H1 (cell line): ENCODE results near the gene CAMK1. TPM values are rescaled to one million over a fixed set of nuclear protein-coding genes. Genes with fewer than 3 reads are reported as not detected.

Experiments
- CTCF ChIA-PET: fragments of 300-600 bp; sonication (Branson Sonifier 250); formaldehyde crosslinking; loops from one replicate; lab custom pipeline; 2021; ENCODE audit not compliant: partially characterized antibody; lab: Charles Lee
- POLR2A ChIA-PET: fragments of 300-600 bp; sonication (Branson Sonifier 250); formaldehyde crosslinking; loops from one replicate; lab custom pipeline; 2021; ENCODE audit warnings: inconsistent platforms; ENCODE audit not compliant: partially characterized antibody; lab: Charles Lee
- DNase-seq, 2 experiments: peaks; one replicate each; pipeline versions ENCODE4 v3.0.0 to v3.0.0-alpha.2; 2010 to 2022; ENCODE audit warnings: low spot score in 2 of 2, low read depth in 1 of 2, mixed read lengths in 1 of 2
- FAIRE-seq: peaks from 2 replicates; lab custom pipeline; 2011; peaks lifted over from hg19 to GRCh38; lab: Jason Lieb, UNC
- H2AFZ ChIP-seq: 2 replicates; pipeline ENCODE4 v1.8.1; 2012; ENCODE audit warnings: low read length, inconsistent platforms
- H2AK5ac ChIP-seq: 2 replicates; pipeline ENCODE4 v1.6.1; 2013; ENCODE audit warnings: low read depth, low read length
- H2BK120ac ChIP-seq: replicated peaks from 2 replicates; pipeline ENCODE3; 2013; ENCODE audit warnings: low read depth, low read length, inconsistent platforms
- H2BK12ac ChIP-seq: 2 replicates; pipeline ENCODE4 v1.6.1; 2013; ENCODE audit warnings: low read depth, low read length
- H2BK15ac ChIP-seq: 2 replicates; pipeline ENCODE4 v1.6.1; 2013; ENCODE audit warnings: low read length
- H2BK20ac ChIP-seq: 2 replicates; pipeline ENCODE4 v1.6.1; 2013; ENCODE audit warnings: low read length
- H2BK5ac ChIP-seq: 2 replicates; pipeline ENCODE4 v1.6.1; 2013; ENCODE audit warnings: low read depth, low read length
- H3K14ac ChIP-seq: 2 replicates; pipeline ENCODE4 v1.6.1; 2013; ENCODE audit warnings: inconsistent platforms; ENCODE audit not compliant: insufficient read length
- H3K18ac ChIP-seq: 2 replicates; pipeline ENCODE4 v1.6.1; 2013; ENCODE audit warnings: low read length; ENCODE audit errors: extremely low read depth
- H3K23ac ChIP-seq: 2 replicates; pipeline ENCODE4 v1.6.1; 2013; ENCODE audit warnings: inconsistent platforms; ENCODE audit not compliant: insufficient read length
- H3K23me2 ChIP-seq: 2 replicates; pipeline ENCODE4 v1.6.1; 2013; ENCODE audit warnings: low read depth, low read length
- H3K27ac ChIP-seq: 2 replicates; pipeline ENCODE4 v1.6.1; 2011; ENCODE audit warnings: low read depth, low read length, inconsistent platforms
- H3K27me3 ChIP-seq, 4 experiments: replicated peaks in 1 of 4; 1 replicate in 1 of 4; 2 replicates in 3 of 4; pipeline versions ENCODE4 v1.6.1 to v1.8.1; 2011 to 2013; ENCODE audit warnings: low read length in 3 of 4, mild to moderate bottlenecking in 3 of 4, inconsistent platforms in 2 of 4, mixed read lengths in 2 of 4, moderate library complexity in 1 of 4; ENCODE audit not compliant: control insufficient read depth in 3 of 4, insufficient read depth in 3 of 4; ENCODE audit errors: extremely low read depth in 1 of 4
- H3K36me3 ChIP-seq, 4 experiments: 2 replicates each; pipeline versions ENCODE4 v1.6.1 to v1.8.1; 2011 to 2013; ENCODE audit warnings: mild to moderate bottlenecking in 4 of 4, low read length in 3 of 4, moderate library complexity in 2 of 4, control low read depth in 1 of 4, inconsistent platforms in 1 of 4; ENCODE audit not compliant: insufficient read depth in 4 of 4, control insufficient read depth in 2 of 4
- H3K4ac ChIP-seq: replicated peaks from 2 replicates; pipeline ENCODE3; 2013; ENCODE audit warnings: low read length, low read depth, mixed read lengths, inconsistent platforms; ENCODE audit not compliant: insufficient read length
- H3K4me1 ChIP-seq, 4 experiments: replicated peaks in 1 of 4; 1 replicate in 1 of 4; 2 replicates in 3 of 4; pipeline versions ENCODE4 v1.6.1 to v1.8.1; 2011 to 2013; ENCODE audit warnings: low read length in 3 of 4, inconsistent platforms in 2 of 4, mixed read lengths in 1 of 4; ENCODE audit not compliant: insufficient read depth in 4 of 4, control insufficient read depth in 3 of 4
- H3K4me2 ChIP-seq, 2 experiments: 2 replicates each; pipeline versions ENCODE4 v1.6.1 to v1.8.1; 2011 to 2013; ENCODE audit warnings: low read depth in 2 of 2, low read length in 2 of 2, control low read depth in 1 of 2, inconsistent platforms in 1 of 2, mild to moderate bottlenecking in 1 of 2; ENCODE audit not compliant: insufficient read depth in 1 of 2
- H3K4me3 ChIP-seq, 4 experiments: fragments of 200-600, 300-600 bp in 1 of 4; sonication (generic), shearing (Covaris generic), sonication (Bioruptor Twin) in 1 of 4; 2 replicates each; pipeline versions ENCODE4 v1.5.1 to v1.8.1; 2011 to 2016; ENCODE audit warnings: low read length in 4 of 4, low read depth in 3 of 4, control low read depth in 2 of 4, inconsistent platforms in 2 of 4, mild to moderate bottlenecking in 2 of 4, mixed read lengths in 1 of 4, moderate library complexity in 1 of 4; ENCODE audit not compliant: insufficient read depth in 2 of 4; ENCODE audit errors: extremely low read depth in 1 of 4
- H3K56ac ChIP-seq: replicated peaks from 2 replicates; pipeline ENCODE3; 2013; ENCODE audit warnings: low read depth, mild to moderate bottlenecking, mixed read lengths, low read length, inconsistent platforms; ENCODE audit not compliant: insufficient read length
- H3K79me1 ChIP-seq: 2 replicates; pipeline ENCODE4 v1.6.1; 2013; ENCODE audit warnings: low read depth, low read length, control low read depth
- H3K79me2 ChIP-seq, 2 experiments: 2 replicates each; pipeline versions ENCODE4 v1.6.1 to v1.8.1; 2012 to 2013; ENCODE audit warnings: low read length in 2 of 2, mild to moderate bottlenecking in 2 of 2, inconsistent platforms in 1 of 2; ENCODE audit not compliant: insufficient read depth in 2 of 2, control insufficient read depth in 1 of 2
- H3K9ac ChIP-seq, 4 experiments: replicated peaks in 1 of 4; 1 replicate in 1 of 4; 2 replicates in 3 of 4; pipeline versions ENCODE4 v1.6.1 to v1.8.1; 2011 to 2013; ENCODE audit warnings: low read depth in 3 of 4, low read length in 3 of 4, control low read depth in 2 of 4, mild to moderate bottlenecking in 2 of 4, moderate library complexity in 2 of 4, inconsistent platforms in 1 of 4; ENCODE audit errors: extremely low read depth in 1 of 4
- H3K9me3 ChIP-seq, 2 experiments: 2 replicates each; pipeline versions ENCODE4 v1.6.1 to v1.8.1; 2012 to 2013; ENCODE audit warnings: mild to moderate bottlenecking in 2 of 2, moderate library complexity in 2 of 2, control low read depth in 1 of 2, inconsistent platforms in 1 of 2, low read depth in 1 of 2, low read length in 1 of 2, mixed read lengths in 1 of 2; ENCODE audit not compliant: insufficient read depth in 2 of 2
- H4K20me1 ChIP-seq, 2 experiments: replicated peaks in 1 of 2; 2 replicates each; pipeline versions ENCODE3 to v1.8.1; 2011 to 2013; ENCODE audit warnings: inconsistent platforms in 2 of 2, low read length in 2 of 2, mild to moderate bottlenecking in 1 of 2; ENCODE audit not compliant: insufficient read depth in 2 of 2, control insufficient read depth in 1 of 2
- H4K5ac ChIP-seq: 2 replicates; pipeline ENCODE4 v1.6.1; 2013; ENCODE audit warnings: low read length, low read depth, mixed read lengths, inconsistent platforms; ENCODE audit not compliant: insufficient read length
- H4K8ac ChIP-seq: 2 replicates; pipeline ENCODE4 v1.8.0; 2013; ENCODE audit warnings: mild to moderate bottlenecking, moderate library complexity, low read length, inconsistent platforms; ENCODE audit not compliant: insufficient read depth; ENCODE audit errors: extremely low read depth
- H4K91ac ChIP-seq: replicated peaks from 2 replicates; pipeline ENCODE3; 2013; ENCODE audit warnings: low read length, mixed read lengths, inconsistent platforms; ENCODE audit not compliant: insufficient read length
- CHD1 ChIP-seq: IDR thresholded peaks from 2 replicates; pipeline ENCODE4 v1.6.1; 2012; ENCODE audit warnings: low read depth, low read length, improper control_type of control experiment
- EGR1 ChIP-seq: IDR thresholded peaks from 2 replicates; pipeline ENCODE4 v1.6.1; 2011; ENCODE audit warnings: low read depth, low read length, borderline replicate concordance
- EZH2 ChIP-seq: fragments of 200-600 bp; sonication (generic); IDR thresholded peaks from 2 replicates; pipeline ENCODE4 v1.7.1; 2012; ENCODE audit warnings: low read depth, mild to moderate bottlenecking, moderate library complexity, low read length, inconsistent platforms; ENCODE audit not compliant: severe bottlenecking
- GABPA ChIP-seq: IDR thresholded peaks from 2 replicates; pipeline ENCODE4 v1.6.1; 2011; ENCODE audit warnings: mild to moderate bottlenecking, low read length, moderate library complexity, borderline replicate concordance; ENCODE audit not compliant: insufficient read depth
- HDAC6 ChIP-seq: IDR thresholded peaks from one replicate; pipeline ENCODE4 v1.7.1; 2012; ENCODE audit warnings: low read depth, mild to moderate bottlenecking, inconsistent platforms, low read length, moderate library complexity
- POLR2AphosphoS5 ChIP-seq: IDR thresholded peaks from 2 replicates; pipeline ENCODE4 v1.6.1; 2011; ENCODE audit warnings: low read depth, low read length
- POU5F1 ChIP-seq: IDR thresholded peaks from 2 replicates; pipeline ENCODE4 v1.6.1; 2011; ENCODE audit warnings: low read depth, mild to moderate bottlenecking, low read length, moderate library complexity
- TAF1 ChIP-seq: IDR thresholded peaks from 2 replicates; pipeline ENCODE4 v1.6.1; 2011; ENCODE audit warnings: mild to moderate bottlenecking, low read depth, low read length
- TEAD4 ChIP-seq: IDR thresholded peaks from 2 replicates; pipeline ENCODE4 v1.6.1; 2012; ENCODE audit warnings: low read depth, low read length, inconsistent platforms, mixed read lengths
- ZNF274 ChIP-seq: IDR thresholded peaks from 2 replicates; pipeline ENCODE4 v1.7.0; 2012; ENCODE audit warnings: low read length, borderline replicate concordance; ENCODE audit errors: extremely low read depth
- WGBS, 2 experiments: shearing (Covaris generic) in 1 of 2; methylation state at CpG; one replicate each; pipeline versions ENCODE4 v1.1.6 to v1.1.7; 2013 to 2015; ENCODE audit warnings: low lambda C conversion rate in 2 of 2, mixed read lengths in 2 of 2, inconsistent platforms in 1 of 2, low coverage in 1 of 2, missing lambda C conversion rate in 1 of 2; ENCODE audit not compliant: insufficient replicate concordance in 2 of 2, insufficient coverage in 1 of 2, insufficient read length in 1 of 2; ENCODE audit errors: extremely low coverage in 1 of 2, missing lambda C conversion rate in 1 of 2; 5-methylcytosine and 5-hydroxymethylcytosine counted together
- polyA plus RNA-seq, 7 experiments: library from polyadenylated mRNA; depleted of rRNA in 3 of 7; stranded (reverse) in 5 of 7; unstranded in 2 of 7; fragments of >200 nt in 5 of 7; fragments of 200-250 nt in 2 of 7; gene quantifications; 1 replicate in 5 of 7; 2 replicates in 1 of 7; 4 replicates in 1 of 7; pipeline versions ENCODE4 v1.2.1 to v1.2.3, GENCODE V29; 2011 to 2013; ENCODE audit warnings: missing spikeins in 2 of 7, mixed read lengths in 2 of 7
- total RNA-seq: library from RNA; stranded (reverse); fragmentation: NEBNext Ultra II Directional; extraction: Animal tissue kit (Norgen Biotek cat#: 25700); gene quantifications from 2 replicates; pipeline ENCODE4 v1.2.1, GENCODE V29; 2021
- TF ChIP-seq, protein P1 (sequence below): IDR thresholded peaks from 2 replicates; pipeline ENCODE4 v1.6.1; 2011; ENCODE audit warnings: low read length, improper control_type of control experiment

CAMK1 gene
- total and polyA plus RNA-seq, 2 of the 8 experiments (the other 6 are each of a cell fraction or from before 2014, with no cell fraction given): 4.9 to 5.1 TPM

- H4K91ac ChIP-seq: no peak overlapping the region
- 90% methylated on average over 5 of the region's 5 CpGs; no CpG with 5 or more reads in 1 of the 2 experiments for WGBS, 2 experiments
- H2BK20ac ChIP-seq: no peak overlapping the region
- H4K5ac ChIP-seq: no peak overlapping the region
- H3K36me3 ChIP-seq: peaks cover 2 to 17% (median 6%) of the 10 kb centered on the region in 4 experiments; a peak in 5 of 8 replicates
- H2BK15ac ChIP-seq: no peak overlapping the region
- H3K23ac ChIP-seq: no peak overlapping the region
- H2BK120ac ChIP-seq: no peak overlapping the region
- H2BK5ac ChIP-seq: no peak overlapping the region
- H3K9me3 ChIP-seq: no peaks in the 10 kb centered on the region
- H2AFZ ChIP-seq: no peak overlapping the region
- H4K8ac ChIP-seq: no peak overlapping the region
- H3K4me3 ChIP-seq: no peak overlapping the region
- DNase-seq (no peak), FAIRE-seq (no peak)
- H3K4me1 ChIP-seq: peaks cover 0 to 7% (median 0%) of the 10 kb centered on the region in 4 experiments; a peak in 1 of 7 replicates
- no peak overlapping the region for H3K56ac ChIP-seq
- H3K79me2 ChIP-seq: no peaks in the 10 kb centered on the region
- no peak overlapping the region for H2BK12ac ChIP-seq
- no peak overlapping the region for H3K14ac ChIP-seq
- H3K9ac ChIP-seq: no peak overlapping the region
- H3K27me3 ChIP-seq: no peaks in the 10 kb centered on the region; a peak in 3 of 7 replicates
- H3K79me1 ChIP-seq: no peaks in the 10 kb centered on the region
- H2AK5ac ChIP-seq: no peak overlapping the region
- H3K18ac ChIP-seq: no peak overlapping the region
- H3K27ac ChIP-seq: no peak overlapping the region
- ChIA-PET POLR2A (interaction anchor here (0.6 to 1.5 kb wide), 6 partner anchors 9 to 226 kb away, joined by 3 to 5 read pairs (median 4); no protein-coding TSS in a partner anchor), CTCF (interaction anchor here (0.6 to 1.0 kb wide), 2 partner anchors 34 to 164 kb away, joined by 3 to 4 read pairs; no protein-coding TSS in a partner anchor)
- H4K20me1 ChIP-seq: peaks cover 0 to 9% of the 10 kb centered on the region in 2 experiments
- H3K23me2 ChIP-seq: no peaks in the 10 kb centered on the region
- no peak overlapping the region for H3K4me2 ChIP-seq
- H3K4ac ChIP-seq: no peak overlapping the region
- TF ChIP-seq POLR2AphosphoS5 (no peak), CHD1 (no peak), TEAD4 (no peak), HDAC6 (no peak), GABPA (no peak), TAF1 (no peak), POU5F1 (no peak), EZH2 (no peak), EGR1 (no peak), ZNF274 (no peak)
- TF ChIP-seq, protein P1, sequence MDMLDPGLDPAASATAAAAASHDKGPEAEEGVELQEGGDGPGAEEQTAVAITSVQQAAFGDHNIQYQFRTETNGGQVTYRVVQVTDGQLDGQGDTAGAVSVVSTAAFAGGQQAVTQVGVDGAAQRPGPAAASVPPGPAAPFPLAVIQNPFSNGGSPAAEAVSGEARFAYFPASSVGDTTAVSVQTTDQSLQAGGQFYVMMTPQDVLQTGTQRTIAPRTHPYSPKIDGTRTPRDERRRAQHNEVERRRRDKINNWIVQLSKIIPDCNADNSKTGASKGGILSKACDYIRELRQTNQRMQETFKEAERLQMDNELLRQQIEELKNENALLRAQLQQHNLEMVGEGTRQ: no peak
Measured at GRCh38 chr3:9761919-9762318, 7.8 kb downstream of the CAMK1 start.
